ENCODE data around the gene ST13. TPM values are rescaled to one million over a fixed set of nuclear protein-coding genes. Genes with fewer than 3 reads are reported as not detected.

The ST13 gene
- total RNA-seq, 4 donors from 2014 or later, result 122 to 265 (median 197) TPM

GRCh38 chr22:40862013-40862412, 5.6 kb upstream of the ST13 start, which contains the start of gene DNAJB7:
Gene DNAJB7 (minus strand): TSS chr22:40862113. CDS start chr22:40861994, 119 bp downstream.
- H3K27ac ChIP-seq, result no peak within 1 kb of the TSS
- intact Hi-C loops (cut with DNase I; ENCODE audit: low total_unique reads), result no loop called here

GRCh38 chr22:40857309-40857855, 943 bp upstream of the ST13 start:
- no peak for DNase-seq
- no peak for TF ChIP-seq POLR2A (IDR thresholded peaks at IDR 0.05)
- TF ChIP-seq CTCF (IDR thresholded peaks at IDR 0.05 in 4 of 5, conservative IDR thresholded peaks at IDR 0.05 in 1 of 5), result no peak
- Histone ChIP-seq H3K9me3 (no peaks in the 10 kb centered on the region), H3K4me3 (peak overlapping the region; percentile 79 to 98 (median 90)), H3K36me3 (no peaks in the 10 kb centered on the region), H3K27ac (peak overlapping the region; percentile 96 to 99 (median 98)), H3K4me1 (peaks cover 41 to 50% of the 10 kb centered on the region in 2 donors), H3K27me3 (no peaks in the 10 kb centered on the region)
- ATAC-seq, result no peak
- in situ Hi-C loops (cut with MboI; ENCODE audit: low sequenced_read_pairs in 4 of 4) (no loop called here), intact Hi-C loops (cut with DNase I; ENCODE audit: low total_unique reads) (loop anchor here (1.0 to 10.0 kb wide), 7 partner anchors 38 to 1353 kb away; partner anchors contain the start of genes EP300, MIEF1, POLR3H and RBX1)

More at GRCh38 chr22:40862013-40862412, 5.6 kb upstream of the ST13 start, which contains the start of gene DNAJB7:
- Histone ChIP-seq H3K36me3 (no peaks in the 10 kb centered on the region), H3K9me3 (no peaks in the 10 kb centered on the region), H3K4me3 (no peak within 1 kb of the TSS), H3K27me3 (no peaks in the 10 kb centered on the region), H3K4me1 (peaks cover 8 to 18% of the 10 kb centered on the region in 2 donors)
- in situ Hi-C loops (cut with MboI; ENCODE audit: low sequenced_read_pairs in 4 of 4), result no loop called here
- no peak for TF ChIP-seq CTCF (IDR thresholded peaks at IDR 0.05 in 4 of 5, conservative IDR thresholded peaks at IDR 0.05 in 1 of 5)
- no peak for TF ChIP-seq POLR2A (IDR thresholded peaks at IDR 0.05)
- DNase-seq, result no peak
- no peak for ATAC-seq

- Histone ChIP-seq H3K4me3 (peak overlapping the region; percentile 79 to 98 (median 90)), H3K9me3 (no peaks in the 10 kb centered on the region), H3K27me3 (no peaks in the 10 kb centered on the region), H3K4me1 (peaks cover 49 to 61% of the 10 kb centered on the region in 2 donors), H3K27ac (peak overlapping the region; percentile 96 to 99 (median 98)), H3K36me3 (no peaks in the 10 kb centered on the region)
- intact Hi-C loops (cut with DNase I; ENCODE audit: low total_unique reads), result loop anchor here (5.0 to 10.0 kb wide), 5 partner anchors 201 to 1351 kb away; partner anchors contain the start of genes EP300, MIEF1 and POLR3H
- TF ChIP-seq POLR2A (IDR thresholded peaks at IDR 0.05) (no peak), CTCF (IDR thresholded peaks at IDR 0.05 in 4 of 5, conservative IDR thresholded peaks at IDR 0.05 in 1 of 5) (no peak)
- ATAC-seq (peak; percentile 23 to 35), DNase-seq (peak; percentile 5 to 28)
- in situ Hi-C loops (cut with MboI; ENCODE audit: low sequenced_read_pairs in 4 of 4), result no loop called here
These were observed 393 bp downstream of the ST13 start for GRCh38 chr22:40855979-40856512.

- in situ Hi-C loops (cut with MboI; ENCODE audit: low sequenced_read_pairs in 4 of 4), result no loop called here
- H3K27me3 ChIP-seq, result no peaks in the 10 kb centered on the region
- intact Hi-C loops (cut with DNase I; ENCODE audit: low total_unique reads), result loop anchor here (5.0 to 10.0 kb wide), 5 partner anchors 201 to 1351 kb away; partner anchors contain the start of genes EP300, MIEF1 and POLR3H
- peak overlapping the region; percentile 96 to 99 (median 98) for H3K27ac ChIP-seq
- H3K9me3 ChIP-seq, result no peaks in the 10 kb centered on the region
- peak in 1 of 2 donors; percentile 18 for DNase-seq
- H3K36me3 ChIP-seq, result peaks cover 0 to 5% of the 10 kb centered on the region in 2 donors
- H3K4me3 ChIP-seq, result peak overlapping the region; percentile 79 to 98 (median 90)
- TF ChIP-seq CTCF (IDR thresholded peaks at IDR 0.05 in 4 of 5, conservative IDR thresholded peaks at IDR 0.05 in 1 of 5) (no peak), POLR2A (IDR thresholded peaks at IDR 0.05) (no peak)
- no peak for ATAC-seq
- H3K4me1 ChIP-seq, result peaks cover 52 to 67% of the 10 kb centered on the region in 2 donors
These were observed 1.1 kb downstream of the ST13 start for GRCh38 chr22:40855071-40855978.

All from gastrocnemius medialis (tissue), 4 donors.